HG03520 (cell line): Measurements from ENCODE around the gene TTC1.
"Not testable (repeated sequence)": the region's sequence is repeated elsewhere in the genome, so short reads cannot be mapped to it uniquely, and the experiment has no call there.

Experiments
- ATAC-seq: cut with Tn5 transposase; IDR thresholded peaks from one replicate; pipeline ENCODE4 v1.9.1; 2021; ENCODE audit warnings: mild to moderate bottlenecking, moderate library complexity; ENCODE audit not compliant: unreplicated experiment

The TTC1 gene, protein sequence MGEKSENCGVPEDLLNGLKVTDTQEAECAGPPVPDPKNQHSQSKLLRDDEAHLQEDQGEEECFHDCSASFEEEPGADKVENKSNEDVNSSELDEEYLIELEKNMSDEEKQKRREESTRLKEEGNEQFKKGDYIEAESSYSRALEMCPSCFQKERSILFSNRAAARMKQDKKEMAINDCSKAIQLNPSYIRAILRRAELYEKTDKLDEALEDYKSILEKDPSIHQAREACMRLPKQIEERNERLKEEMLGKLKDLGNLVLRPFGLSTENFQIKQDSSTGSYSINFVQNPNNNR

DNA sequence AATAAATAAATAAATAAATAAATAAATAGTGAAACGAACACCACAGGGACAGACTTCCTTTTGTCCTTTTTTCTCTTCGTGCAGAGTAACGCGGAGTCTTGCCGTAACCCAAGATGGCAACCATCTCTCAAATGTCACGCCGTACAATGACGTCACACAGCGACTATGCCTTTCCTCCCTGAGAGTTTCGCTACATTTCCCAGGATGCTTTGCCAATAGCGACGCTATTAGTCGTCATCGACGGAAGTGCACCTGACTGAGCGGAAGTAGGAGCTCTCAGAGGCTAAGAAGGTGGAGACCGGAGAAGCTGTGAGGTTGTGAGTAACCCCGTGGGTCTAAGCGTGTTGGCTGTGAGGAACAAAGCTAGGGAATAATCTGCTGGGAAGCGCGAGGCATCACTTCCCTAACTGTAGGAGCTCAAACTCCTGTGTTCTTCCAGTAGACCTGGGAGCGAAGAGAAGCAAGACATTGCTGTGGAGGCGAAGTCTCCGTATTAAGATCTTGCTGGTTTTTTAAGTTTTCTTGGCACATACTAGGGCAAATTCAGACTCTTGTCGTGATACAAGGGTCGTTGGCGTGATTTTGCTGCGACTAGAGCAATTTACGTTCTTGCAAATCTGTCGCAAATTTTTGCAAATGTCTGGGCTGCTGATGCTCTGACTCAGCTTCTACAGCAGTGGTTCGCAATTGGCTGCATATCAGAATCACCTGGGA, at the start of gene TTC1:
TTC1 (plus strand) TSS at position 263 of the 714 bp plus-strand sequence. CDS start 1,390 bp downstream, outside the sequence.
- ATAC-seq: peak; percentile 99

DNA sequence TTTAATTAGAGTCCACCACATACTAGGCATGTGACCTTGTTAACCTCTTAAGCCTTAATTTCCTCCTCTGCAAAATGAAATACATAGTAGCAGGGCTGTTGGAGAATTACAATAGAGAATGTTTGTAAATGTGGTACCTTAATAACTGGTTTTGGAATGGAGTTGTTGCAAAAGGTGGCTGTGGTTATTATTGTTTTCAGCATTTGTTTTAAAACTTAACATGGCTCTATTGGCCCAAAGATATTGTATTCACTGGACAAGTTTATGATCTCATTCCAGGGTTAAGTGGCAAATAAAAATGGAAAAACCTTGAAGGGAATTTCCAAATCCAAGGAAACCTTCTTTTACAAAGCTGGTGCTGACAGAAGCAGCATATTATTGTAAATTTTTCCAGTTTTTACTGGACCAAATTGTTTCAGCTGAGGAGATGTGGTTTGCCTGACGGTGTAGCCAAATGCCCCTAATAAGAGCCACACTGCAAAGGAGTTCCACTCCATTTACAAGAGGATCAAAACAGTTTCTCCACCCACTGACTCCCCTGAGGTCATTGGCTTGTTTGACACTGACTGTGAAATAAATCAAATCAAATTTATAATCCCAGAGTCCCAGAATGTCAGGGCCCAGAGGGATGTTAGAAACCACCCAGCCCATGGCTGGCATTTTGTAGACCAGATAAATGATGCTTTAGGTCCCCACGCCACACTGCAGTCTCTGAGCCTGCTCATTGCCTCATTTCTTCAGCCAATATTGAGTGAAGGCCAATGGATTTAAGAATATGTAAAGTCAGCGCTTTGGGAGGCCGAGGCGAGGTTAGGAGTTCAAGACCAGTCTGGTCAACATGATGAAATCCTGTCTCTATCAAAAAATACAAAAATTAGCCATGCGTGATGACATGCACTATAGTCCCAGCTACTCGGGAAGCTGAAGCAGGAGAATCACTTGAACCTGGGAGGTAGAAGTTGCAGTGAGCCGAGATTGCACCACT, 47.5 kb upstream of the TTC1 start:
- no peak for ATAC-seq

DNA sequence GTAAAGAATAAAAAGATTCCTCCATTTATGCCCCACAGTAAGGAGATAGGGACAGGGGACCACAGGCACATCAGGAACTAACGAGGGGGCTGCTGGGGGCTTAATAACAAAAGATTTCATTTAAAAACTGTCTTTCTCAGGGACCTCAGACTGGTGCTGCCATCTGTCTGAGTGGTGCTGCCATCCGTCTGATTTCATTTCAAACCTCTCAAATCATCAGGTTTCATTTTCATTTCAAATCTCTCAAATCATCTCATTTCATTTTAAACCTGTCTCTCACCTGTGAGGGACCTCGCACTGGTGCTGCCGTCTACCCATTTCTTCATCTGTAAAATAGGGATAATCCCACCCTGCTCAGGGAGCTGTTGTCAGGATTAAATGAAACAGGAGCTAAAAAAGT, 46.7 kb upstream of the TTC1 start:
- no peak for ATAC-seq

DNA sequence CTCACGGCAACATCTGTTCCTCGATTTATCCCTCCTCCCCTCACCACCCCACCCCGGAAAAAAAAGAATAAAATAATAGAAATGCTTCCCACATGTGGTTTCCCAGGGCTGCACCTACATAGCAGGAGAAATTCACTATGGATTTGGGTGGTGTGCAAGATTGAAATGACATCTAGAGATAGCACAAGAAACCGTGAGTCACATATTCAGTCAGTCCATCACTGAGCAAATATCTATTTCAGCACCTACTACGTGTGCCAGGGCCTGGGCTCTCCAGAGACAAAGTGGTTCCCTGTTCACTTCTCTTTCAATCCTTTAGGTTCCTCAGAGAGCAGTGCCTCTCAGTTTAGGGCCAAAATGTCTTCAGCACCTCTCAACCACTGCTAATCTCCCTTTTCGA, 45.0 kb upstream of the TTC1 start:
- no peak for ATAC-seq

DNA sequence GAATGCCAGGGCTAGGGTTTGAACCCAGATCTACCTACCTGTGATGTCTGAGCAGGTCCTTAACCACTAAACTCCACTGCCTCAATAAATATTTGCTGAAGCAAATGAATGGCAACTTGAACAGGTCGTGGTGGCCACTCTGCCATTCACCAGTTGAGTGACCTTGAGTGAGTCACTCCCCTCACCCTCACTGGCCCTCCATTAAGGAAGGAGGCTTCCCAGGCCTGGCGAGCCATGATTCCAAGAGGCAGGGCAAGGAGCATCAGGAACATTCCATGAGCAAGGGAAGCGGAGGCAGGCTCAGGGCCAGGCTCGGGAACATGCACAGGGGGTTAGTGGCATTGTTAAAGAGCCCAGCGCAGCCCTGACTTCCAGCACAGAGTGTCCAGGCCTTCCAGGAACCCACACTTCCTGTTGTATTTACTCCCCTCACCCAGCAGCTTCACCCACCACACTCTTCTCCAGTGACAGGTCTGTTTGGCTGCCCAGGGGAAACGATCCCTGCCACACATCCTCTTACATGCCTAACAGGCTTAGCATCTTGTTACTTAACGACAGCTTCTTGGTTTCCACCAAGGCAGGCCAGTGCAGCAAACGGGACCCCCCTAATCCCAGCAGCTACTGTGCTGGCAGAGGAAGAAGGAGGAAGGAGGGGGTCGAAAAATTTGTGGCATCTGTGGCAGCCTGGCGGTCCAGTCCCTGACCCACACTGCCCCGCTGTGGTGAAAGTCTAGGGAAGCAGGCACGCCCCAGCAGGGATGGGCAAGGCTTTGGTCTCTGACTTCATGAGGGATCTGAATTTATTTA, 43.7 kb upstream of the TTC1 start:
- ATAC-seq: no peak

DNA sequence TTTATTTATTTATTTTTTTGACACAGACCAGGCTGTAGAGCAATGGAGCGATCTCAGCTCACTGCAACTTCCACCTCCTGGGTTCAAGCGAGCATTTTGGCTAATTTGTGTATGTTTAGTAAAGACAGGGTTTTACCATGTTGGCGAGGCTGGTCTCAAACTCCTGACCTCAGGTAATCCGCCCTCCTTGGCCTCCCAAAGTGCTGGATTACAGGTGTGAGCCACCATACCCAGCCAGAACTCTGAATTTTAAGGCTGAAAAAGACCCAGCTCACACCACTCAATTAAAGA, 43.2 kb upstream of the TTC1 start:
- ATAC-seq: not testable (repeated sequence)

DNA sequence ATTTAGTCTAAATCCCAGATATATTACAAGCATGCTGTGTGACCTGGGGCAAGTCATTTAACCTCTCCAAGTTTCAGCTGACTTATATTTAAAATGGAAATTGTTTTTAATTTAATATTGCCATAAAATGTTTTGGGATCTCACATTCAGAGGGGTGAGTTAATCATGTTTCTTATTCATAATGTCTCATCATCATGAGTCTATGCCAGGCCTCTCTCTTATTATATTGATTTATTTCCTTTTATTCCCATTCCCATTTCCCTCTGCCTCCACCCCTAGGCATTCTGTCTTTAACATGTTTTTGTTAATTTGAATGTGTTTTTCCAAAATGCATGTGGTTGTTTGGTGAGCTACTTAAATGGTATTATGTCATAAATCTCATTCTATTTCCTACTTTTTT, 39.0 kb upstream of the TTC1 start:
- ATAC-seq: no peak

DNA sequence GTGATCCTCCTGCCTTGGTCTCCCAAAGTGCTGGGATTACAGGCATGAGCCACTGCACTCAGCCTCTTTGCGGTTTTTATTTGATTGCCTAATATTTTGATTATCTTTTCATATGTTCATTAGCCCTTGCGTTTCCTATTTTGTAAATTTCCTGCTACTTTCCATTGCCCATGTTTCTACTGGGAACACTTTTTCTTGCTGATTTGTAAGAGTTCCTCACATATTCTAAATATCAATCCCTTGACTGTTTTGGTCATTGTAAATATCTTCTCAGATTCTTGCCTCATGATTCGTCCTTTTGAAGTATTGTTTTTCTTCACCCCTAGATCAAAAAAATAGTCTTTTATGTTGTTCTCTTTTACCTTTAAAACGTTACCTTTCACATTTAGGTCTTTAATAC, 37.9 kb upstream of the TTC1 start:
- ATAC-seq: no peak

DNA sequence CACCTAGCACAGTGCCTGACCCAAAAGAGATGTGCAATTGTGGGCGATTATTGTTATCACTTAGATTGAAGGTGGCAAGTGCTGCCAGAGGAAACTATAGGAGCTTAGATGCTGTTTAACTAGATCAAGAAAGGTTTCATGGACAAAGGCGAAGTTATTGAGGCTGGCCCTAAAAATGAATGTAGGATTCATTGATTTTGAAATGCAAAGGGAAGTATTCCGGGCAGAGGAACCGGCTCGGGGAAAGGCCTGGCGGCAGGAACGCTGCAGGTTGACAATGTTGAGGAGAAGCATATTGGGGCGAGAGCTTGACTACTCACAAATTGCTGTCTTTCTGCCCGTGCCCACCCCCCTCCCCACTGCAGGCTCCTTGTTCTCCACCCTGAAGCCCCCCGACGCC, 37.4 kb upstream of the TTC1 start:
- no peak for ATAC-seq

DNA sequence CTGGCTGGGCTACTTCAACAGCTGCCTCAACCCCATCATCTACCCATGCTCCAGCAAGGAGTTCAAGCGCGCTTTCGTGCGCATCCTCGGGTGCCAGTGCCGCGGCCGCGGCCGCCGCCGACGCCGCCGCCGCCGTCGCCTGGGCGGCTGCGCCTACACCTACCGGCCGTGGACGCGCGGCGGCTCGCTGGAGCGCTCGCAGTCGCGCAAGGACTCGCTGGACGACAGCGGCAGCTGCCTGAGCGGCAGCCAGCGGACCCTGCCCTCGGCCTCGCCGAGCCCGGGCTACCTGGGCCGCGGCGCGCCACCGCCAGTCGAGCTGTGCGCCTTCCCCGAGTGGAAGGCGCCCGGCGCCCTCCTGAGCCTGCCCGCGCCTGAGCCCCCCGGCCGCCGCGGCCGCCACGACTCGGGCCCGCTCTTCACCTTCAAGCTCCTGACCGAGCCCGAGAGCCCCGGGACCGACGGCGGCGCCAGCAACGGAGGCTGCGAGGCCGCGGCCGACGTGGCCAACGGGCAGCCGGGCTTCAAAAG, 36.9 kb upstream of the TTC1 start:
- no peak for ATAC-seq

DNA sequence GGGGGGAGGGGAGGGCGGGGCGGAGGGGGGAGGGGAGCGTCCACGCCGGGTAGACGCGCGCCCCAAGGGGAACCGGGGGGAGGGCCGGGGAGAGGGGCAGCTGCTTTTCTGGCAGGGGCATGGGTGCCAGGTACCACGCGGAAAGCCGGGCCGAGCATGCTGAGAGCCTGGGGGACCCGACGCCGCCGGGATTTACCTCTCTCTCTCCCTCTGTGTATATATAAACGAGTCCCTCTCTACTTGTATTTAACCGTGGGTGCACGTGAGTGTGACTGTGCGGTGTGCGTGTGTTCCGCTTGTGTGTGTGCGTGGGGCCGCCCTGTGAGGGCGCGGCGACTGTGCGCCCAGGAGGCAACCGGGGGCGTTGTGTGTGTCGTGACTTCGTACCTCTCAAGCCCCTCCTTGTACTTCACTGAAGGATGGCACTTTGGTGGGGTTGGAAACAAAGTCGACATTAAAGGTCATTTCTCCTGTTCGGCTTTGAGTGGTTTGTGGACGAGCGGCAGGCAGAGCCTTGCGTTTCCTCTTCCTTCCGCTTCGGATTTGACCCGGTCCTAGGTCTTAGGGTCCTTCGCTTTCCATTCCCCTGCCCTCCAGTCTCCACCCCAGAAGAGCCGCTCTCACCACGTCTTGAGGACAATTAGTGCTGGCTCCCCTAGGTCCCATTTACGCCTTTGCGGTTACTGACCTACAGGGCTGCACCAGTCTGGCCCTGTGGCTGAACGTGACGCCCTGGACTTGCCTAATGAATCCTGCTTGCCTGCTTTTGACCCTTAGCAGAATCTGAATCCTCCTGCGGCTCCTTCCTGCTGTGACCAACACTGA, 36.2 kb upstream of the TTC1 start:
- no peak for ATAC-seq

DNA sequence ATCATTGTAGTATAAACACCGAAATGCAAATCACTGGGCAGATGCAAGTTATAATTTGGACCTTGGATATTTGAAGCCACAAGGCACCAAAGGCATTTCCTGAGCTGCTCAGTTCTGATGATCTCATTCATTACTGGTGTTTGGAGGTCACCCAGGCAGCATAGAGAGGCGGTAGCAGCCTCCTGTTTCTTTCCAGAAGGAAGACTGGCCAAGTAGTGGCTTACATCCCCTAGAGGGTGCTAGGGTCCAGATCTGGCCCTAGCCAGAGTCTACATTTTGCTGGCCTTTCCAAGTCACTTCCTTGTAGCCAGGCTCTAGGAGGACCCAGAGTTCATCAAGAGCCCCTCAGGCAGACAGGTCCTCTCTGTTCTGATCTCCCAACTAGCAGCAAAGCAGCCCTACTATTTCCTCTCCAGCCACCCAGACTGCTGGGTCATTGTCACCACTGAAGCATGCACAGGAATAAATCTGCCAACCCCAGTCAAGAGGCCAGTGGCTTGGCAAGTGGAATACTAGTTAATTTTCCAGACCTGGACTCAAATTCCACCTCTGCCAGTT, 33.4 kb upstream of the TTC1 start:
- no peak for ATAC-seq

DNA sequence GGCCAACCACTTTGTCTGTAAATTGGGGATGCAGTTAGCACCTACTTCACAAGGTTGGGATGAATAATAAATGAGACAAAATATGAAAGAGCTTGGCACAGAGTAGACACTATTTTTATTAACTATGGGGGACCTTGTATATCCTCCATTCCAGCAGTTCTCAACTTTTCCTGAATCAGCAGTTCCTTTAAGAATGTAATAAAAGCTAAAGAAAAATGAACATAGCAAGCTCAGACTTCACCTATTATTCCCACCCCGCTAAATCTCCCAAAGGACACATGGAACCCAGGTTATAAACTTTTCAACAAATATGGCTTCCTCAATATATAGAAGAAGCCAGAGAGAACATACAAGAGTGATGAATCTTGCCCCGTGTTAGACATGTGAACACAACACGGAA, 32.0 kb upstream of the TTC1 start:
- no peak for ATAC-seq

DNA sequence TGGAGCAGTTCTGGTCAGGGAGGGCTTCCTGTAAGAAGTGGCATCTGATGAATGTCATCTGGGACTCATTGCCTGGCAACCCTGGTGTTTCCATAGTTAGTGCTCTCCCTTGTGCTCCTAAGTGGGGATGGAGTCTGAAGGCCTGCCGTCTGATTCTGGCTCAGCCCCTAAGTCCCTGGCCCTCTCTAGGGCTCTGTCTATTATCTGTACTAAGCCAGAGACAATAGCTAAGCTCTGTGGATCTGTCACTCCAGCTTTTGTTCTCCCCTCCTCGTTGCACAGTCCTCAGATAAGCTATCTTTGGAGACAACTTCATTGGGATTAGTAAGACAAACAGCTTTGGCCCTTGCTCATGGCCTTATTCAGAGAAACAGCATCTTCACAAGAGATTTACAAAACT, 30.6 kb upstream of the TTC1 start:
- no peak for ATAC-seq

DNA sequence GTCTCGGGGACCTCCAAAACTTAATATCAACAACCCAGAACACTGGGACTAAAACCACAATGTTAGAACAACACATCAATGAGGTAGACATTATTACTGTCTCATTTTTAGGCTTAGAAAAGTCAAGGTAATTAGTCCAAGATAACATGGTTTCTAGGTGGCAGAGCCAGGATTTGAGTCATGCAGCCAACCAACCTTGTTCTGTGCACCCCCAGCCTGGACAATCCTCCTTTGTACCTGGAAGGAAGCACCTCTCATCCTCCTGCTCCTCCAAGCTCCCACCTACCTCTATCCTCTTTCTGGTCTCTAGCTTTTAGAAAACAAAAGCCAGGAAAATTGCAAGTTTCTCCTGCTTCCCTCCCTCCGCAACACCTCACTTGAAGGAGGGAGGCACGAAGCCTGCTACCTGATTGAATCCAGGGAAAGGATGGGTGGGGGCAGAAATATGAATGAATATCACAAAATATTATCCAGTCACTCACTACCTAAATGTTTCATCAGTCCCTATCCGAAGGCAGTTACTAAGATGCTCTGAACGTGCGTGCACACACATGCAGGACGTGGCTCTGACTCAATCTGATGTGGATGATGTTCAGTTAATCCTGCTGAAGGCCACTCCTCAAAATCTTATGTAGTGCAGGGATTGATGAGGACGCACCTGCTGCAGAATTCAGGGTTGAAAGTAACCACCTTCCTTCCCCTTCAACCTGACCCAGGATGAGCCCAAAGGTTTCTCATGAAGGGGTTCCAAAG, 26.3 kb upstream of the TTC1 start:
- ATAC-seq: no peak

DNA sequence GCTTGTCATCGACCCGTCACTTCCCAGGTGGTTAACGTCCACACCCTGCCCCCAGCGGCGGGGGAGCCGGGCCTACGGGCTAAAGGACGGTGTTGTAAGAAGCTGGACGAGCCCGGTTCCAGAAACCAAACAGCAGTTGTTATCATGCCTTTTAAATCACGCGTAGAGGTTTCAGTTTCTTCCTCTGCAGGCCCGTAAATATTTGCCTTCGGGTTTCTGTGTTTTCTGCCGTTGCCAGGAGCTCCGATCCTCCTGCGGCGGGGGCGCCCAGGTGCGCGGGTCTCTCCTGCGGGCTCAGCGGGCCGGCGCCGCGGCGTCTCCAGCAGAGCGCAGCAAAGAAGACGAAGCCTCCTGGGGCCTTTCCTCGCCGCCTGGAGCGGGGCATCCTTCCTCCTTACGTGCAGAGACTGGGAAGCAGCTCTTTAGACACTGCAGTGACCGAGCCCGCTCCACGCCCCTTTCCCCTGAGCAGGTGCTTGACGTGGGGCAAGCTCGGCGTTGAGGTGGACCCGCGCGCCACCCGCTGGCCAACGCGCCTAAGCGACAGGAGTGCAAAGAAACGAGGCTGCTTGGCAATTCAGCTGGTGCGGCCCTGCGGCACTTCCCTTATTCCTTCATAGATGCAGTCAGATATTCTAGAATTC, 21.8 kb upstream of the TTC1 start:
- ATAC-seq: peak; percentile 89

DNA sequence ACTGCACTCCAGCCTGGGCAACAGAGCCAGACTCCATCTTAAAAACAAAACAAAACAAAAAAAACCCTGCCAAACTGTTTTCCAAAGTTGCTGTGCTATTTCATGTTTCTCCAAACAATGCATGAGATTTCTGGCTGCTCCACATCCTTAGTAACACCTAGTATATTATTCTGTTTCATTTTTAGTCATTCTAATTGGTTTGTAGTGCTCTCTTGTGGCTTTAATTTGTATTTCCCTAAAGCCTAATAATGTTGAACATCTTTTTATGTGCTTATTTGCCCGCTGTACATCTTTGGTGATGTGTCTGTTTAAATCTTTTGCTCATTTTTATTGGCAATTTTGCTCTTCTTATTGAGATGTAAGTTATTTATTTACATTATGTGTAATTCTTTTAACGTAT, 18.4 kb upstream of the TTC1 start:
- ATAC-seq: no peak

DNA sequence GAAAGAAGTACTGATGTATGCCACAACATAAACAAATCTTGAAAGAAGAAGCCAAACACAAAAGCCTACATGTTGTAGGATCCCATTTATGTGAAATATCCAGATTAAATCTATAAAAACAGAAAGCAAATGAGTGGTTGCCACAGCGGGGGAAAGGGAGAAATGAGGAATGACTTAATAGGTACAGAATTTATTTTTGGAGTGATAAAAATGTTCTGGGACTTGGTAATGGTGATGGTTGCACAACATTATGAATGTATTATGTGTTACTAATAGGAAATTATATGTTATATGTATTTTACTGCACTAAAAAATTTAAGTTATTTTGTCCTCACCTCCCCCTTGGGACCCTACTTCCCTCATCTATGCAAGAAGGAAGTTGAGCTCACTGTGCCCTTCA, 16.4 kb upstream of the TTC1 start:
- ATAC-seq: no peak
